Frontal cortex (tissue), 1 donor: Measurements from ENCODE around the gene RNASEL. TPM values are rescaled to one million over a fixed set of nuclear protein-coding genes. Genes with fewer than 3 reads are reported as not detected.

Source experiments
- small RNA-seq: library from RNA; depleted of rRNA; stranded (forward); fragments of <200 nt; gene quantifications from one replicate; pipeline ENCODE3, GENCODE V24; 2014
- total RNA-seq: library from RNA; depleted of rRNA; stranded (reverse); fragments of >200 nt; gene quantifications from one replicate; pipeline ENCODE4 v1.2.3, GENCODE V29; 2014

Gene RNASEL
- total RNA-seq, 1 donor from 2014 or later = 4.1 TPM

Small RNA genes lying within 50 kb of the gene (small RNA-seq; reads per million reads assigned to genes)
- not detected for gene RF00017

Other genes with a start within 250 kb of the RNASEL start
- gene GLUL, start 197.5 kb downstream of the RNASEL start, total RNA-seq = 289 TPM
- not detected for gene TEDDM1, start 188.6 kb downstream of the RNASEL start, total RNA-seq
- gene RGSL1, start 139.1 kb downstream of the RNASEL start, total RNA-seq = 0.82 TPM
- 1.6 TPM for gene RGS16, start 15.1 kb upstream of the RNASEL start, total RNA-seq
- 39.5 TPM for gene RGS8, start 95.3 kb upstream of the RNASEL start, total RNA-seq
- 24.1 TPM for gene NPL, start 200.5 kb upstream of the RNASEL start, total RNA-seq